Measurements from ENCODE around the gene KIAA1671.

KIAA1671 gene

GRCh38 chr22:25125693-25126357 lies 173.3 kb downstream of the KIAA1671 start:
- Histone ChIP-seq H2AFZ (ENCODE audit: low read depth) (no peak overlapping the region), H3K27ac (no peak overlapping the region), H3K79me2 (ENCODE audit: insufficient read depth, low read depth) (no peaks in the 10 kb centered on the region), H3K36me3 (ENCODE audit: insufficient read depth) (no peaks in the 10 kb centered on the region), H4K20me1 (ENCODE audit: insufficient read depth) (no peaks in the 10 kb centered on the region), H3K4me3 (IDR thresholded peaks at IDR 0.05; ENCODE audit: insufficient read depth, low read depth, low read length) (no peak overlapping the region), H3K27me3 (ENCODE audit: insufficient read depth, low read depth) (no peaks in the 10 kb centered on the region), H3K4me2 (no peak overlapping the region), H3K9ac (no peak overlapping the region), H3K4me1 (ENCODE audit: low read depth, poor library complexity, severe bottlenecking) (no peaks in the 10 kb centered on the region)
- no peak for TF ChIP-seq CTCF (conservative IDR thresholded peaks at IDR 0.05; ENCODE audit: low read depth, low read length)

- Histone ChIP-seq H3K9ac (no peak overlapping the region), H3K4me1 (ENCODE audit: low read depth, poor library complexity, severe bottlenecking) (no peaks in the 10 kb centered on the region)
Observed at GRCh38 chr22:25126510-25126909, 174.0 kb downstream of the KIAA1671 start.

GRCh38 chr22:25127318-25127717 lies 174.8 kb downstream of the KIAA1671 start:
- H2AFZ ChIP-seq (ENCODE audit: low read depth), result no peak overlapping the region
- H4K20me1 ChIP-seq (ENCODE audit: insufficient read depth), result no peaks in the 10 kb centered on the region
- TF ChIP-seq CTCF (conservative IDR thresholded peaks at IDR 0.05; ENCODE audit: low read depth, low read length), result no peak
- H3K27me3 ChIP-seq (ENCODE audit: insufficient read depth, low read depth), result no peaks in the 10 kb centered on the region
- H3K79me2 ChIP-seq (ENCODE audit: insufficient read depth, low read depth), result no peaks in the 10 kb centered on the region
- peaks cover 3% of the 10 kb centered on the region for H3K4me1 ChIP-seq (ENCODE audit: low read depth, poor library complexity, severe bottlenecking)
- no peak overlapping the region for H3K9ac ChIP-seq
- no peaks in the 10 kb centered on the region for H3K36me3 ChIP-seq (ENCODE audit: insufficient read depth)
- no peak overlapping the region for H3K4me2 ChIP-seq
- no peak overlapping the region for H3K27ac ChIP-seq
- no peak overlapping the region for H3K4me3 ChIP-seq (IDR thresholded peaks at IDR 0.05; ENCODE audit: insufficient read depth, low read depth, low read length)

More at GRCh38 chr22:25126510-25126909, 174.0 kb downstream of the KIAA1671 start:
- Histone ChIP-seq H3K4me3 (IDR thresholded peaks at IDR 0.05; ENCODE audit: insufficient read depth, low read depth, low read length) (no peak overlapping the region), H3K79me2 (ENCODE audit: insufficient read depth, low read depth) (no peaks in the 10 kb centered on the region), H2AFZ (ENCODE audit: low read depth) (no peak overlapping the region), H4K20me1 (ENCODE audit: insufficient read depth) (no peaks in the 10 kb centered on the region), H3K4me2 (no peak overlapping the region), H3K27me3 (ENCODE audit: insufficient read depth, low read depth) (no peaks in the 10 kb centered on the region), H3K27ac (no peak overlapping the region), H3K36me3 (ENCODE audit: insufficient read depth) (no peaks in the 10 kb centered on the region)
- TF ChIP-seq CTCF (conservative IDR thresholded peaks at IDR 0.05; ENCODE audit: low read depth, low read length), result no peak

- Histone ChIP-seq H3K4me3 (IDR thresholded peaks at IDR 0.05; ENCODE audit: insufficient read depth, low read depth, low read length) (no peak overlapping the region), H4K20me1 (ENCODE audit: insufficient read depth) (no peaks in the 10 kb centered on the region), H3K4me2 (no peak overlapping the region), H2AFZ (ENCODE audit: low read depth) (no peak overlapping the region), H3K9ac (no peak overlapping the region), H3K27me3 (ENCODE audit: insufficient read depth, low read depth) (no peaks in the 10 kb centered on the region), H3K27ac (no peak overlapping the region), H3K36me3 (ENCODE audit: insufficient read depth) (no peaks in the 10 kb centered on the region), H3K79me2 (ENCODE audit: insufficient read depth, low read depth) (no peaks in the 10 kb centered on the region), H3K4me1 (ENCODE audit: low read depth, poor library complexity, severe bottlenecking) (peaks cover 17% of the 10 kb centered on the region)
- no peak for TF ChIP-seq CTCF (conservative IDR thresholded peaks at IDR 0.05; ENCODE audit: low read depth, low read length)
Observed at GRCh38 chr22:25130462-25130861, 177.9 kb downstream of the KIAA1671 start.

Data from KMS-11 (cell line).